C4-2B (cell line): ENCODE data around the gene ZNF784.

Source experiments
- H3K27ac ChIP-seq: fragments of 450-650 bp; 2 replicates; pipeline ENCODE4 v1.5.1; 2017
- ZFX ChIP-seq: fragments of 450-650 bp; IDR thresholded peaks from 2 replicates; pipeline ENCODE4 v1.6.1; 2017
- TF ChIP-seq, protein P1 (sequence below): fragments of 450-650 bp; conservative IDR thresholded peaks from 2 replicates; pipeline ENCODE4 v1.5.1; 2017; ENCODE audit warnings: mild to moderate bottlenecking

Gene ZNF784

DNA sequence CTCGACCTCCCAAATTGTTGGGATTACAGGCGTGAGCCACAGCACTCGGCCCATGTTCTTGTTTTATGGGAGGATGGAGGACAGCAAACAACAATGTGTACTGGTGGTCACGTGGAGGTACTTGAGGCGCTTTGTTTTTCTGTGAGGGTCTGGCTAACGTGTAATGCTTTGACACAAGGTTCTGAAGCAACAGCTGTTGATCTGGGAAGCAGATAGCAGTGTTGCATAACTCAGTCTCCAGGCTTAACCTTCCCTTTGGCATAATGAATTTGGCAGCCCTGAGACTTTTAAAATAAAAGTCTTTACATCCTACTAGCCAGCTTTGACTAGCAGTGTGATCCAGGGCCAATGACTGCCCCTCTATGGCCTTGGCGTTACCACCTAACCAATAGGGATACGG lies 9.5 kb upstream of the ZNF784 start:
- no peak overlapping the region for H3K27ac ChIP-seq
- no peak for TF ChIP-seq ZFX
- TF ChIP-seq, protein P1, sequence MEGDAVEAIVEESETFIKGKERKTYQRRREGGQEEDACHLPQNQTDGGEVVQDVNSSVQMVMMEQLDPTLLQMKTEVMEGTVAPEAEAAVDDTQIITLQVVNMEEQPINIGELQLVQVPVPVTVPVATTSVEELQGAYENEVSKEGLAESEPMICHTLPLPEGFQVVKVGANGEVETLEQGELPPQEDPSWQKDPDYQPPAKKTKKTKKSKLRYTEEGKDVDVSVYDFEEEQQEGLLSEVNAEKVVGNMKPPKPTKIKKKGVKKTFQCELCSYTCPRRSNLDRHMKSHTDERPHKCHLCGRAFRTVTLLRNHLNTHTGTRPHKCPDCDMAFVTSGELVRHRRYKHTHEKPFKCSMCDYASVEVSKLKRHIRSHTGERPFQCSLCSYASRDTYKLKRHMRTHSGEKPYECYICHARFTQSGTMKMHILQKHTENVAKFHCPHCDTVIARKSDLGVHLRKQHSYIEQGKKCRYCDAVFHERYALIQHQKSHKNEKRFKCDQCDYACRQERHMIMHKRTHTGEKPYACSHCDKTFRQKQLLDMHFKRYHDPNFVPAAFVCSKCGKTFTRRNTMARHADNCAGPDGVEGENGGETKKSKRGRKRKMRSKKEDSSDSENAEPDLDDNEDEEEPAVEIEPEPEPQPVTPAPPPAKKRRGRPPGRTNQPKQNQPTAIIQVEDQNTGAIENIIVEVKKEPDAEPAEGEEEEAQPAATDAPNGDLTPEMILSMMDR, result no peak

DNA sequence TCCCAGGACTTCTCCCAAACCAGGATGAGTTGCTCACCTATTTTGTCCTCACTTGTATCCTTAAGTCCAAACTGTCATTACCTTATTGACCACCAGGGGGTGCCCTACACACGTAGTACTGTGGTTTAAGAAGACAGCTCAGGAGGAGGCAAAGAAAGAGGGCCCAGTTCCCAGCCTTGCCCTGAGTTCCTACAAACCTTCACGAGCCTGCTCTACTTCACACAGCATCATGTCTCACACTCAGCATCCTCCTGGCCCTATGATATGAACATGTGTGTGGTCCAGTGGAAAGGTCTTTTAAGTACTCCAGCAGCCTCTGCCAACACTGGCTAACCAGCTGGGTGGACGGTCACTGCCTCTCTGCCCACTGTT lies 8.1 kb upstream of the ZNF784 start:
- TF ChIP-seq ZFX, result no peak
- TF ChIP-seq, protein P1, result peak; percentile 86
- no peak overlapping the region for H3K27ac ChIP-seq

- H3K27ac ChIP-seq, result no peak overlapping the region
- no peak for TF ChIP-seq ZFX
- TF ChIP-seq, protein P1, result no peak
Observed at GRCh38 chr19:55626350-55626749, 2.0 kb upstream of the ZNF784 start.

- peak overlapping the region; percentile 72 for H3K27ac ChIP-seq
- TF ChIP-seq, protein P1, result no peak
- no peak for TF ChIP-seq ZFX
Observed at GRCh38 chr19:55625004-55625326, 599 bp upstream of the ZNF784 start.

DNA sequence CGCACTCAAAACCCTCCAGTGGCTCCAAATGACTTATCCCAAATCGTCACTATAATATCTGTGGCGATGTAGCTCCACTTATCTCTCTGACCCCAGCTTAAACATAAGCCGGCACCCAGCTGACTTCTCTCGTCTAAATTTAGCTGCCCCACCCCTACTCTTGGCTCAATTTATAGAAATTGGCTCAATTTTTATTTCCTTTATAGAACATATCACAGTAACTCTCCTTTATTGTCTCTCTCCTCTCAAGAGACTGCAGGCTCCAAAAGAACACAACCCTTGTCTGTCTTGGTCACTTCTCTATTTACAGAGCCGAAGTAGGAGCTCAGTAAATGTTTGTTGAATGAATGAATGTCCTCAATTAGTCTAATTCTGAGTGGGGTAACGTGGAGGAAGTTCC lies 805 bp downstream of the ZNF784 start:
- H3K27ac ChIP-seq, result no peak overlapping the region
- TF ChIP-seq ZFX, result no peak

GRCh38 chr19:55623130-55623529 lies 1.2 kb downstream of the ZNF784 start:
- H3K27ac ChIP-seq, result no peak overlapping the region
- TF ChIP-seq ZFX, result no peak
- TF ChIP-seq, protein P1, result no peak

- no peak overlapping the region for H3K27ac ChIP-seq
- TF ChIP-seq, protein P1, result no peak
- TF ChIP-seq ZFX, result no peak
Observed at GRCh38 chr19:55622242-55622969, 2.0 kb downstream of the ZNF784 start.

GRCh38 chr19:55621673-55622231 lies 2.6 kb downstream of the ZNF784 start:
- no peak overlapping the region for H3K27ac ChIP-seq

More at GRCh38 chr19:55621673-55622231, 2.6 kb downstream of the ZNF784 start:
- no peak for TF ChIP-seq ZFX
- TF ChIP-seq, protein P1, result no peak
